HG03571 (cell line): Measurements from ENCODE around the gene UBR2.
"Not testable (repeated sequence)": the region's sequence is repeated elsewhere in the genome, so short reads cannot be mapped to it uniquely, and the experiment has no call there.

Experiments
- ATAC-seq: cut with Tn5 transposase; IDR thresholded peaks from one replicate; pipeline ENCODE4 v1.9.1; 2021; ENCODE audit not compliant: unreplicated experiment

Gene UBR2

GRCh38 chr6:42555477-42556457 lies 8.1 kb upstream of the UBR2 start:
- ATAC-seq: no peak

GRCh38 chr6:42556462-42556861 lies 7.4 kb upstream of the UBR2 start:
- no peak for ATAC-seq

- not testable (repeated sequence) for ATAC-seq
Measured at GRCh38 chr6:42559276-42559675, 4.6 kb upstream of the UBR2 start.

- ATAC-seq: no peak
Measured at GRCh38 chr6:42561986-42562385, 1.8 kb upstream of the UBR2 start.

GRCh38 chr6:42562788-42563405 lies 932 bp upstream of the UBR2 start:
- ATAC-seq: no peak

- ATAC-seq: peak; percentile 18
Measured at GRCh38 chr6:42564506-42564825, 637 bp downstream of the UBR2 start.

- no peak for ATAC-seq
Measured at GRCh38 chr6:42565823-42566613, 2.2 kb downstream of the UBR2 start.

- no peak for ATAC-seq
Measured at GRCh38 chr6:42566614-42567208, 2.9 kb downstream of the UBR2 start.

- ATAC-seq: not testable (repeated sequence)
Measured at GRCh38 chr6:42567237-42567636, 3.4 kb downstream of the UBR2 start.

- ATAC-seq: no peak
Measured at GRCh38 chr6:42569102-42570028, 5.5 kb downstream of the UBR2 start.

- peak; percentile 15 for ATAC-seq
Measured at GRCh38 chr6:42571611-42572342, 7.9 kb downstream of the UBR2 start.

- ATAC-seq: peak; percentile 66
Measured at GRCh38 chr6:42572523-42572922, 8.7 kb downstream of the UBR2 start.

GRCh38 chr6:42576538-42576937 lies 12.7 kb downstream of the UBR2 start:
- not testable (repeated sequence) for ATAC-seq

- ATAC-seq: no peak
Measured at GRCh38 chr6:42598300-42598699, 34.5 kb downstream of the UBR2 start.

- no peak for ATAC-seq
Measured at GRCh38 chr6:42599558-42599957, 35.7 kb downstream of the UBR2 start.

- ATAC-seq: no peak
Measured at GRCh38 chr6:42604150-42604549, 40.3 kb downstream of the UBR2 start.

- not testable (repeated sequence) for ATAC-seq
Measured at GRCh38 chr6:42604699-42605098, 40.9 kb downstream of the UBR2 start.

- ATAC-seq: no peak
Measured at GRCh38 chr6:42610416-42610815, 46.6 kb downstream of the UBR2 start.

- ATAC-seq: no peak
Measured at GRCh38 chr6:42615518-42615917, 51.7 kb downstream of the UBR2 start.
